Islet of Langerhans (tissue), 1 donor: ENCODE results near the gene RAB4B.
A peak's percentile ranks its signal among the peaks of the same experiment; 100 is the strongest.
"Not testable (repeated sequence)": the region's sequence is repeated elsewhere in the genome, so short reads cannot be mapped to it uniquely, and the experiment has no call there.

Source experiments
- FAIRE-seq: peaks from one replicate; lab custom pipeline; 2011; peaks lifted over from hg19 to GRCh38; lab: Jason Lieb, UNC

Gene RAB4B

GRCh38 chr19:40803857-40804782 is 26.1 kb downstream of the RAB4B start:
- no peak for FAIRE-seq

- no peak for FAIRE-seq
Measured at GRCh38 chr19:40804783-40805242, 26.8 kb downstream of the RAB4B start.

GRCh38 chr19:40805258-40805868 is 27.3 kb downstream of the RAB4B start:
- FAIRE-seq = no peak

GRCh38 chr19:40806423-40807146 is 28.5 kb downstream of the RAB4B start:
- FAIRE-seq = no peak

- no peak for FAIRE-seq
Measured at GRCh38 chr19:40807147-40808020, 29.3 kb downstream of the RAB4B start.

- FAIRE-seq = no peak
Measured at GRCh38 chr19:40808021-40808325, 29.9 kb downstream of the RAB4B start.

GRCh38 chr19:40808497-40808896 is 30.4 kb downstream of the RAB4B start:
- no peak for FAIRE-seq

GRCh38 chr19:40809358-40810086 is 31.5 kb downstream of the RAB4B start:
- no peak for FAIRE-seq

- no peak for FAIRE-seq
Measured at GRCh38 chr19:40810160-40810559, 32.1 kb downstream of the RAB4B start.

- FAIRE-seq = not testable (repeated sequence)
Measured at GRCh38 chr19:40810649-40811408, 32.8 kb downstream of the RAB4B start.

GRCh38 chr19:40811478-40812341 is 33.7 kb downstream of the RAB4B start:
- no peak for FAIRE-seq

- FAIRE-seq = not testable (repeated sequence)
Measured at GRCh38 chr19:40812571-40812970, 34.5 kb downstream of the RAB4B start.

GRCh38 chr19:40813182-40813581 is 35.1 kb downstream of the RAB4B start:
- no peak for FAIRE-seq

- FAIRE-seq = no peak
Measured at GRCh38 chr19:40815223-40815622, 37.2 kb downstream of the RAB4B start.

- not testable (repeated sequence) for FAIRE-seq
Measured at GRCh38 chr19:40818480-40819399, 40.7 kb downstream of the RAB4B start.

- peak; percentile 21 for FAIRE-seq
Measured at GRCh38 chr19:40819479-40820234, 41.6 kb downstream of the RAB4B start.

- FAIRE-seq = no peak
Measured at GRCh38 chr19:40822161-40822560, 44.1 kb downstream of the RAB4B start.
